Esophagus squamous epithelium (tissue), 5 donors: ENCODE measurements around the gene PHACTR3. TPM values are rescaled to one million over a fixed set of nuclear protein-coding genes. Genes with fewer than 3 reads are reported as not detected.

Experiments
- DNase-seq: peaks from one replicate; lab custom pipeline; 2025; lab: John Stamatoyannopoulos, UW
- H3K27ac ChIP-seq, 4 donors: fragments of 200-600 bp; sonication (generic); one replicate each; pipeline ENCODE4 v1.5.1; 2016 to 2019; ENCODE audit warnings: mild to moderate bottlenecking in 1 of 4
- H3K27me3 ChIP-seq, 4 donors: fragments of 200-600 bp; sonication (generic); 1 replicate in 3 of 4; 2 replicates in 1 of 4; pipeline versions ENCODE4 v1.5.1 to v1.6.0; 2017 to 2021; ENCODE audit warnings: antibody characterized with exemption in 1 of 4
- H3K36me3 ChIP-seq, 3 donors: fragments of 200-600 bp; sonication (generic); one replicate each; pipeline ENCODE4 v1.5.1; 2016 to 2019
- H3K4me1 ChIP-seq, 3 donors: fragments of 200-600 bp; sonication (generic); one replicate each; pipeline ENCODE4 v1.5.1; 2017 to 2019
- H3K4me3 ChIP-seq, 4 donors: fragments of 200-600 bp; sonication (generic); 1 replicate in 3 of 4; 2 replicates in 1 of 4; pipeline ENCODE4 v1.5.1; 2016 to 2019; ENCODE audit warnings: mild to moderate bottlenecking in 2 of 4, moderate library complexity in 1 of 4
- H3K9me3 ChIP-seq, 3 donors: fragments of 200-600 bp; sonication (generic); one replicate each; pipeline ENCODE4 v1.5.1; 2016 to 2019
- POLR2A ChIP-seq, 4 donors: fragments of 450-650 bp; IDR thresholded peaks; one replicate each; pipeline ENCODE4 v1.6.1; 2017; ENCODE audit warnings: antibody characterized with exemption in 4 of 4, mild to moderate bottlenecking in 4 of 4, moderate library complexity in 3 of 4
- WGBS, 2 donors: methylation state at CpG; one replicate each; pipeline ENCODE4 v1.1.5; 2018; 5-methylcytosine and 5-hydroxymethylcytosine counted together
- intact Hi-C: fragments of 100-400 bp; cut with DNase I; formaldehyde crosslinking; loops from one replicate; pipeline ENCODE4 v1.15.0; 2022
- small RNA-seq, 4 donors: library from RNA; depleted of rRNA; stranded (forward); fragments of <200 nt; gene quantifications; one replicate each; pipeline ENCODE3, GENCODE V24; 2016
- total RNA-seq, 4 donors: library from RNA; depleted of rRNA; stranded (reverse); fragments of >200 nt; gene quantifications; one replicate each; pipeline ENCODE4 v1.1.0, GENCODE V29; 2016
- TF ChIP-seq, protein P1 (sequence below), 6 experiments: fragments of 450-650 bp in 4 of 6; fragments of 200-600 bp in 2 of 6; sonication (generic) in 2 of 6; IDR thresholded peaks; one replicate each; pipeline ENCODE4 v1.5.1; 2016 to 2019; ENCODE audit warnings: antibody characterized with exemption in 6 of 6, mild to moderate bottlenecking in 4 of 6, moderate library complexity in 4 of 6
- donor health status: DM: yes; HTN: yes; CAD: no.

PHACTR3 gene
- total RNA-seq, 4 donors from 2014 or later: 0.13 to 2.5 (median 0.32) TPM

DNA sequence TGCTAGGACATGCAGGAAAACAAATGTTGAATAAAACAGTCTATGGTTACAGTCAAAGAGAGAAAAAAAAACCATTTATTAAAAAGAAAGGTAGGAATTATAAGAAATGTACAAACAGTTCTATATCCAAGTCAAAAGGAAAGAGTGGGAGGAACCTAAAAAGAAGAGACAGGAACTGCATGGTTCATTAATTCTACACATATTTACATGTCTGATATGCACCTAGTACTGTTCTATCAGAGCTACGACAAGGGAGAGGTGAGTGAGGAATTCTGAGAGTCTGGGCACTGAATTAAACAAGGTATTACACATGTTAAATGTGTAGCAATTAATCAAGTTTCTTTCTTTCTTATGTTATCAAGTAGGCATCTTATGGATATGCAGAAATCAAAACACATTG lies 287.2 kb downstream of the PHACTR3 start:
- no peak for TF ChIP-seq POLR2A (IDR thresholded peaks at IDR 0.05)
- TF ChIP-seq, protein P1, sequence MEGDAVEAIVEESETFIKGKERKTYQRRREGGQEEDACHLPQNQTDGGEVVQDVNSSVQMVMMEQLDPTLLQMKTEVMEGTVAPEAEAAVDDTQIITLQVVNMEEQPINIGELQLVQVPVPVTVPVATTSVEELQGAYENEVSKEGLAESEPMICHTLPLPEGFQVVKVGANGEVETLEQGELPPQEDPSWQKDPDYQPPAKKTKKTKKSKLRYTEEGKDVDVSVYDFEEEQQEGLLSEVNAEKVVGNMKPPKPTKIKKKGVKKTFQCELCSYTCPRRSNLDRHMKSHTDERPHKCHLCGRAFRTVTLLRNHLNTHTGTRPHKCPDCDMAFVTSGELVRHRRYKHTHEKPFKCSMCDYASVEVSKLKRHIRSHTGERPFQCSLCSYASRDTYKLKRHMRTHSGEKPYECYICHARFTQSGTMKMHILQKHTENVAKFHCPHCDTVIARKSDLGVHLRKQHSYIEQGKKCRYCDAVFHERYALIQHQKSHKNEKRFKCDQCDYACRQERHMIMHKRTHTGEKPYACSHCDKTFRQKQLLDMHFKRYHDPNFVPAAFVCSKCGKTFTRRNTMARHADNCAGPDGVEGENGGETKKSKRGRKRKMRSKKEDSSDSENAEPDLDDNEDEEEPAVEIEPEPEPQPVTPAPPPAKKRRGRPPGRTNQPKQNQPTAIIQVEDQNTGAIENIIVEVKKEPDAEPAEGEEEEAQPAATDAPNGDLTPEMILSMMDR (IDR thresholded peaks at IDR 0.05): no peak
- DNase-seq: no peak
- no peaks in the 10 kb centered on the region for H3K9me3 ChIP-seq
- H3K27me3 ChIP-seq: no peaks in the 10 kb centered on the region
- intact Hi-C loops: no loop called here
- no peak overlapping the region for H3K4me3 ChIP-seq
- no peaks in the 10 kb centered on the region for H3K4me1 ChIP-seq
- H3K36me3 ChIP-seq: no peaks in the 10 kb centered on the region
- no peak overlapping the region for H3K27ac ChIP-seq
- WGBS, 2 donors: 25 to 50% methylated on average over 1 of the region's 1 CpG

DNA sequence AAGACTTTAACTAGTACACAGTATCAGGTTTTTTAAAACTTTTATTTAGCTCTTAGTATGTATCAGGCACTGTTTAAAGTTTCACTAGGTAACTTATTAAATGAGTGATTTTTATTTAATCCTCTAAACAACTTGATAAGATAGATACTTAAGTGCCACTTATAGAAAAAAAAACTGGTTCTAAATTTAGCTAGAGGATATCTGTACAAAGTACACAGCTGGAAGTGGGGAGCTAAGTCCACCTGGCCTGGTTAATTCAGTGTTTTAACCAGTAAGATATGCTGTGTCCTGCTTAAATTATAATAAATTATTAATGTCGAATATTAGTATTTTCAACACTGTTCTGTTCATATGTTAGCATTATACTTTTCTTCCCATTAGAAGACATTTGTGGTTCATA lies 291.6 kb downstream of the PHACTR3 start:
- Histone ChIP-seq H3K27me3 (no peaks in the 10 kb centered on the region), H3K4me1 (no peaks in the 10 kb centered on the region), H3K9me3 (no peaks in the 10 kb centered on the region), H3K27ac (no peak overlapping the region), H3K4me3 (no peak overlapping the region), H3K36me3 (no peaks in the 10 kb centered on the region)
- no peak for DNase-seq
- TF ChIP-seq, protein P1 (IDR thresholded peaks at IDR 0.05): no peak
- TF ChIP-seq POLR2A (IDR thresholded peaks at IDR 0.05): no peak
- intact Hi-C loops: no loop called here
- WGBS, 2 donors: 79 to 88% methylated on average over 1 of the region's 1 CpG

Small RNAs within 50 kb of the gene (small RNA-seq; reads per million reads assigned to genes)
- gene RNU7-141P: 0 reads per million in 4 donors
